ENCODE measurements around the gene TACO1.

The TACO1 gene

DNA sequence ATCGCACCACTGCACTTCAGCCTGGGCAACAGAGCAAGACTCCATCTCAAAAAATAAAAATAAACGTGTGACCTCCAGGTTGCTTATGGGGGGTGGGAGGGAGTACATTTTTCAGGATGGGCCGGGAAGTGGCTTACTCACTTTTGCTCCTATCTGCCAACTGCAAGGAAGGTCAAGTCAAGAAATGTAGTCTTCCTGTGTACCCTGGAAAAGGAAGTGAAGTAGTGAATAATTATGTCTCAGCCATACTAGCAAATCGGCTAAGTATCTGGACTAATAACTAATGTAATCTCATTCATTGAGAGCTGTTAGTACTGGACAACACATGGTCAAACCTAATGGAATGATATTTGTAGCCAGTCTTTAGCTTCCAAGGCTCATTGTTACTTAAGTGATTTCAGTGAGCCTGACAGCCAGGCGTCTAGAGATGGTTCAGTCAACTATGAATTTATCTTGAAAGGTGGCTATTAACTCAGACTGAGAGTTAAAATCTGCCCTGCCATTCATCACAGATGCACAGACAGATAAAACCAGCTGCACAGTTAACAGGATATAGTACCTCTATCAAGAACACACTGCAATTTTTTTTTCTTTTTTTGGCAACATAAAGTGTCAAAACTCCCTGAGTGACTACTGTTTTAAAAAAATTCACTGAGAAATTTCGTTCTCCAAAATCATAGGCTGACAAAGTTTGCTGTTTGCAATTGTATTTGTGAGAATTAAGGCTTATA lies 3.7 kb upstream of the TACO1 start:
- DNase-seq (ENCODE audit: extremely low read depth, insufficient read length): no peak
- H3K36me3 ChIP-seq (ENCODE audit: control insufficient read depth, insufficient read depth, low read length): peaks cover 1% of the 10 kb centered on the region; the same call in 1 of the 2 replicates
- TF ChIP-seq, protein P1, sequence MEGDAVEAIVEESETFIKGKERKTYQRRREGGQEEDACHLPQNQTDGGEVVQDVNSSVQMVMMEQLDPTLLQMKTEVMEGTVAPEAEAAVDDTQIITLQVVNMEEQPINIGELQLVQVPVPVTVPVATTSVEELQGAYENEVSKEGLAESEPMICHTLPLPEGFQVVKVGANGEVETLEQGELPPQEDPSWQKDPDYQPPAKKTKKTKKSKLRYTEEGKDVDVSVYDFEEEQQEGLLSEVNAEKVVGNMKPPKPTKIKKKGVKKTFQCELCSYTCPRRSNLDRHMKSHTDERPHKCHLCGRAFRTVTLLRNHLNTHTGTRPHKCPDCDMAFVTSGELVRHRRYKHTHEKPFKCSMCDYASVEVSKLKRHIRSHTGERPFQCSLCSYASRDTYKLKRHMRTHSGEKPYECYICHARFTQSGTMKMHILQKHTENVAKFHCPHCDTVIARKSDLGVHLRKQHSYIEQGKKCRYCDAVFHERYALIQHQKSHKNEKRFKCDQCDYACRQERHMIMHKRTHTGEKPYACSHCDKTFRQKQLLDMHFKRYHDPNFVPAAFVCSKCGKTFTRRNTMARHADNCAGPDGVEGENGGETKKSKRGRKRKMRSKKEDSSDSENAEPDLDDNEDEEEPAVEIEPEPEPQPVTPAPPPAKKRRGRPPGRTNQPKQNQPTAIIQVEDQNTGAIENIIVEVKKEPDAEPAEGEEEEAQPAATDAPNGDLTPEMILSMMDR (IDR thresholded peaks at IDR 0.05; ENCODE audit: insufficient read depth, low read length, poor library complexity, severe bottlenecking): no peak
- H3K27me3 ChIP-seq (replicated peaks; ENCODE audit: control insufficient read depth, insufficient read depth, low read length): no peaks in the 10 kb centered on the region
- H3K4me3 ChIP-seq (replicated peaks; ENCODE audit: low read depth, low read length): no peak overlapping the region

DNA sequence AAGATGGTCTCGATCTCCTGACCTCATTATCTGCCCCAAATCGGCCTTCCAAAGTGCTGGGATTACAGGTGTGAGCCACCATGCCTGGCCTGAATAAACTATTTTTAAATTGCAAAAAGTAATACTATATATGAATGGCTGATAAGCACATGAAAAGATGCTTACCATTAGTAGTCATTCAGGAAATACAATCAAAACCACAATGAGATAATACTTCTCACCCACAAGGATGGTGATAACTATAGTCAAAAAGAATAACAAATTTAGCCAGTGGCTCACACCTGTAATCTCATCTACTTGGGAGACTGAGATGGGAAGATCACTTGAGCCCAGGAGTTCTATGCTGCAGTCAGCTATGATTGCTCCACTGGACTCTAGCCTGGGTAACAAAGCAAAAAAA lies 2.4 kb upstream of the TACO1 start:
- Histone ChIP-seq H3K4me3 (replicated peaks; ENCODE audit: low read depth, low read length) (no peak overlapping the region), H3K27me3 (replicated peaks; ENCODE audit: control insufficient read depth, insufficient read depth, low read length) (no peaks in the 10 kb centered on the region), H3K36me3 (ENCODE audit: control insufficient read depth, insufficient read depth, low read length) (no peaks in the 10 kb centered on the region; the same call in 1 of the 2 replicates)
- TF ChIP-seq, protein P1 (IDR thresholded peaks at IDR 0.05; ENCODE audit: insufficient read depth, low read length, poor library complexity, severe bottlenecking): no peak
- DNase-seq (ENCODE audit: extremely low read depth, insufficient read length): no peak

DNA sequence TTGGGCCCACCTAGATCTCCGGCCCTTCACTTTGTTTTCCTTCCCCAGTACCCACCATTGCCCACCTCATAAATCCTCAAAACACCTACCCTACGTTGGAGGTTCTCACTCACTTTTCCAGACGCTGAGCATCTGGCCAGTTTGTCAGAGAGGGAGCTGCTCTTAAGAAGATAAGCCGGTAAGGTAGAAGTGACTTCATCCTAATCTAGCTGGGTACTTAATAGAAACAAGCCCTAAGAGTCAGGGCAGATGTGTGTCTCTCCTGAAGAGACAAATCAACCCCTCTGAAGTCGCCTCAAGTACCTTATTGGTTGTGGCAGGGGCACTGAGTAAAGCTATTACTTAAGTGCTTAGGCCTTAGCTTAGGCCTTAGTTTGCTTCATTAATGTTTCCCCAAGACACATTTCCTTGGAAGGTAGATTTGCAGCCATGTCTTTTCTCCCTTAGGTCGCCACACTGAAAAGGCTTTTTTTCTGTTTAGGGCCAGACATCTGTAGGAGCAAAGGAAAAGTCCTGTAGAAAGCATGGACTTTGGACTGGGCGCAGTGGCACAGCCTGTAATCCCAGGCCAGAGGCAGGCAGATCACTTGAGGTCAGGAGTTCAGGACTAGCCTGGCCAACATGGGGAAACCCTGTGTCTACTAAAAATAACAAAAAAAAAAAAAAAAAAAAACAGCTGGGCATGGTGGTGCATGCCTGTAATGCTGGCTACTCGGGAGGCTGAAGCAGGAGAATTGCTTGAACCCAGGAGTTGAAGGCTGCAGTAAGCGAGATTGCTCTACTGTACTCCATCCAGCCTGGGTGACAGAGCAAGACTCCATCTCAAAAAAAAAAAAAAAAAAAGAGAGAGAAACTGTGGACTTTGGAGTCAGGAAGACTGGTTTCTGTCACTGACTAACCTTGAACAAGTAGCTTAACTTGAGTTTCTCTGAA lies 1.0 kb downstream of the TACO1 start:
- TF ChIP-seq, protein P1 (IDR thresholded peaks at IDR 0.05; ENCODE audit: insufficient read depth, low read length, poor library complexity, severe bottlenecking): no peak
- peak overlapping the region; percentile 91 for H3K4me3 ChIP-seq (replicated peaks; ENCODE audit: low read depth, low read length)
- H3K36me3 ChIP-seq (ENCODE audit: control insufficient read depth, insufficient read depth, low read length): no peaks in the 10 kb centered on the region
- no peaks in the 10 kb centered on the region for H3K27me3 ChIP-seq (replicated peaks; ENCODE audit: control insufficient read depth, insufficient read depth, low read length)
- DNase-seq (ENCODE audit: extremely low read depth, insufficient read length): peak; percentile 10

DNA sequence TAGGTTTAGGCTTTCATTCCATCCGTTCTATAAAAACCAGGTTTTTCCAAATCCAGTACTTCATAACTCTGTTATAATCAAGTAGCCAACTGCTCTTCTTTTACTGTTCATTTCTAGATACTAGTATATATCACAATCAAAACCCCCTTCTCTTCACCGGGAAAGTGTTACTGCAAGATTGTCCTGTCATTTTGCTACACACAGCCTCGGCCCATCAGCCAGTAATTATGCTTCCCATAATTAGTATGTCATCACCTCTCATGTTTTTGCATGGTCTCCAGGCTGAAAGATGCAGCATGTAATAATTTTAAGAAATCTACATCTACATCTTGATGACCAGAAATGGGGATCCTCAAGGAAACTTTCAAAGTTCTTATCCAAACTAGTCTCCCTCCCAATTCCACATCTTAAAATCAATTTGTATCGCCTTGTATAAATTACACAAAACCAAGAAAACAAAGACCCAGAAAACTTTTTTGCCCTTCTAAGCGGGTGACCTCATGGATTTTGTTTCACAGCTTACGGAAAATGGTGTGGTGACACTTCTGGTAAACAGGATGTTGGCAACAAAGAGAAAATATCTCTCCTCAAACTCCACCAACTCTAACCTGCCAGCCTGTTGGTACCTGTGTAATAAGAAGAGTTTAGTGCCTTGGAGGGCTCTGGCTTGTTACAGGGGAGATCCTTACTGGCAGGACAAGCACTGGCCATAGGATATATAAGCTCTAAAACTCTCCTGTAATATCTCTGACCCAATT lies 9.3 kb downstream of the TACO1 start:
- Histone ChIP-seq H3K36me3 (ENCODE audit: control insufficient read depth, insufficient read depth, low read length) (peaks cover 12% of the 10 kb centered on the region), H3K4me3 (replicated peaks; ENCODE audit: low read depth, low read length) (no peak overlapping the region), H3K27me3 (replicated peaks; ENCODE audit: control insufficient read depth, insufficient read depth, low read length) (no peaks in the 10 kb centered on the region)
- DNase-seq (ENCODE audit: extremely low read depth, insufficient read length): no peak
- TF ChIP-seq, protein P1 (IDR thresholded peaks at IDR 0.05; ENCODE audit: insufficient read depth, low read length, poor library complexity, severe bottlenecking): no peak

DNA sequence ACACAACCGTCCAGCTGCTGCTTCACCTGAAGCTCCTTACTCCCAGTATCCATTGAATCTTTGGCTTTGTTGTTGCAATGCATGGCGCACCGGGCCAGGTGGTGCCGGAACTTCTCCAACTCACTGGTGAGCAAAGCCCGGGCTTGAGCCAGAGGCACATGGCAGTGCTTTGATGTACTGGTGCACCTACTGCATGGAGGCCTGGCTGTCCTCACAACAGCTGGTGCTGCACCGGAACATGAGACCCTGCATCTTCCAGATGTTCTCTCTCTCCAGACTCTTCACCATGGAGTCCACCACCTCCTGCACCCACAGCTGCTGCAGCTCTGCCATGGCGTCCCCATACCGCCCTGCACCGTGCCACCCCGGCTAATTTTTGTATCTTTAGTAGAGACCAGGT lies 10.2 kb downstream of the TACO1 start:
- Histone ChIP-seq H3K36me3 (ENCODE audit: control insufficient read depth, insufficient read depth, low read length) (peaks cover 12% of the 10 kb centered on the region), H3K27me3 (replicated peaks; ENCODE audit: control insufficient read depth, insufficient read depth, low read length) (no peaks in the 10 kb centered on the region), H3K4me3 (replicated peaks; ENCODE audit: low read depth, low read length) (no peak overlapping the region)
- TF ChIP-seq, protein P1 (IDR thresholded peaks at IDR 0.05; ENCODE audit: insufficient read depth, low read length, poor library complexity, severe bottlenecking): no peak
- no peak for DNase-seq (ENCODE audit: extremely low read depth, insufficient read length)
